ENCODE measurements around the gene ITGB4.
A peak's percentile ranks its signal among the peaks of the same experiment; 100 is the strongest.
"Not testable (repeated sequence)": the region's sequence is repeated elsewhere in the genome, so short reads cannot be mapped to it uniquely, and the experiment has no call there.

Gene ITGB4

GRCh38 chr17:75773808-75774470, 52.7 kb downstream of the ITGB4 start:
- DNase-seq = no peak

- DNase-seq = no peak
Observed at GRCh38 chr17:75774471-75774990, 53.3 kb downstream of the ITGB4 start.

- DNase-seq = no peak
Observed at GRCh38 chr17:75774991-75775668, 53.9 kb downstream of the ITGB4 start.

GRCh38 chr17:75776386-75777295, 55.4 kb downstream of the ITGB4 start:
- peak; percentile 45 for DNase-seq

GRCh38 chr17:75777296-75777922, 56.1 kb downstream of the ITGB4 start:
- DNase-seq = no peak

GRCh38 chr17:75778066-75778860, 57.0 kb downstream of the ITGB4 start:
- DNase-seq = not testable (repeated sequence)

GRCh38 chr17:75778861-75779249, 57.6 kb downstream of the ITGB4 start:
- DNase-seq = peak; percentile 82

GRCh38 chr17:75779250-75779986, 58.2 kb downstream of the ITGB4 start:
- peak; percentile 99 for DNase-seq

GRCh38 chr17:75779987-75780889, 59.0 kb downstream of the ITGB4 start:
- DNase-seq = no peak

- DNase-seq = peak; percentile 83
Observed at GRCh38 chr17:75783069-75783783, 62.0 kb downstream of the ITGB4 start.

- DNase-seq = no peak
Observed at GRCh38 chr17:75783803-75784472, 62.7 kb downstream of the ITGB4 start.

- peak; percentile 99 for DNase-seq
Observed at GRCh38 chr17:75784473-75785015, 63.3 kb downstream of the ITGB4 start, which contains the start of gene UNK. Gene UNK, plus strand, starts transcription at chr17:75784806. Its CDS starts 75 bp downstream, at chr17:75784881.

- peak; percentile 96 for DNase-seq
Observed at GRCh38 chr17:75785016-75785890, 64.0 kb downstream of the ITGB4 start.

- no peak for DNase-seq
Observed at GRCh38 chr17:75791254-75791653, 70.0 kb downstream of the ITGB4 start.

- no peak for DNase-seq
Observed at GRCh38 chr17:75793460-75793859, 72.2 kb downstream of the ITGB4 start.

GRCh38 chr17:75795820-75796607, 74.8 kb downstream of the ITGB4 start:
- DNase-seq = no peak
